H1 (cell line): Measurements from ENCODE around the gene NNMT. TPM values are rescaled to one million over a fixed set of nuclear protein-coding genes. Genes with fewer than 3 reads are reported as not detected.

Experiments used
- BCL11A ChIP-seq, 2 experiments: IDR thresholded peaks; one replicate each; pipeline ENCODE4 v1.6.1; 2011; ENCODE audit warnings: low read depth in 2 of 2, low read length in 2 of 2, mild to moderate bottlenecking in 2 of 2
- JUND ChIP-seq: IDR thresholded peaks from 2 replicates; pipeline ENCODE4 v1.6.1; 2011; ENCODE audit warnings: mild to moderate bottlenecking, improper control_type of control experiment, low read length
- RNF2 ChIP-seq: fragments of 200-900, 300-1000 bp; sonication (generic); IDR thresholded peaks from 2 replicates; pipeline ENCODE4 v1.7.1; 2016; ENCODE audit warnings: borderline replicate concordance, low read depth, mild to moderate bottlenecking, antibody characterized with exemption, low read length; ENCODE audit not compliant: poor library complexity, severe bottlenecking; ENCODE audit errors: missing control alignments
- polyA plus RNA-seq, 7 experiments: library from polyadenylated mRNA; depleted of rRNA in 3 of 7; stranded (reverse) in 5 of 7; unstranded in 2 of 7; fragments of >200 nt in 5 of 7; fragments of 200-250 nt in 2 of 7; gene quantifications; 1 replicate in 5 of 7; 2 replicates in 1 of 7; 4 replicates in 1 of 7; pipeline versions ENCODE4 v1.2.1 to v1.2.3, GENCODE V29; 2011 to 2013; ENCODE audit warnings: missing spikeins in 2 of 7, mixed read lengths in 2 of 7
- total RNA-seq: library from RNA; stranded (reverse); fragmentation: NEBNext Ultra II Directional; extraction: Animal tissue kit (Norgen Biotek cat#: 25700); gene quantifications from 2 replicates; pipeline ENCODE4 v1.2.1, GENCODE V29; 2021
- TF ChIP-seq, protein P1 (sequence below): IDR thresholded peaks from 2 replicates; pipeline ENCODE4 v1.6.1; 2011; ENCODE audit warnings: low read length, improper control_type of control experiment

NNMT gene
- total and polyA plus RNA-seq, 2 of the 8 experiments (the other 6 are each of a cell fraction or from before 2014, with no cell fraction given), result not detected

DNA sequence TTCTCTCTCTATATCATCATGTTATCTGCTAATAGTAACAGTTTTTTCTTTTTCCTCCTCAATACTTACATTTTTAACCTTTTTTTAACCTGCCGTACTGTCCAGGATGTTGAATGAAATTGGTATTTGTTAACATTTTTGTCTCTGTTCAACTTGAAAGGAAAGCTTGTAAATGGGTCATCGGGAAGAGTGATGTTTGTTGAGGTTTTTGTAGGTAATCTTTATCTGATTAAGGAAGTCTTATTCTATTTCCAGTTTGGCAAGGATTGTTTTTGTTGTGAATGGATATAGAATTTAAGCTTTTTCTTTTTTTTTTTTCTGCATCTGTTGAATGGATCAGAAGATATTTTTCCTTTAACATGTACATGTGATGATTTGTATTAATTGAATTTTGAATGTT, 8.1 kb upstream of the NNMT start (continued):
- TF ChIP-seq, protein P1, sequence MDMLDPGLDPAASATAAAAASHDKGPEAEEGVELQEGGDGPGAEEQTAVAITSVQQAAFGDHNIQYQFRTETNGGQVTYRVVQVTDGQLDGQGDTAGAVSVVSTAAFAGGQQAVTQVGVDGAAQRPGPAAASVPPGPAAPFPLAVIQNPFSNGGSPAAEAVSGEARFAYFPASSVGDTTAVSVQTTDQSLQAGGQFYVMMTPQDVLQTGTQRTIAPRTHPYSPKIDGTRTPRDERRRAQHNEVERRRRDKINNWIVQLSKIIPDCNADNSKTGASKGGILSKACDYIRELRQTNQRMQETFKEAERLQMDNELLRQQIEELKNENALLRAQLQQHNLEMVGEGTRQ, result no peak
- TF ChIP-seq BCL11A (IDR thresholded peaks at IDR 0.05; ENCODE audit: low read depth in 2 of 2, low read length in 2 of 2) (no peak), JUND (no peak), RNF2 (no peak)
